ENCODE results near the gene ADM2.
"Not testable (repeated sequence)": the region's sequence is repeated elsewhere in the genome, so short reads cannot be mapped to it uniquely, and the experiment has no call there.

Gene ADM2, protein sequence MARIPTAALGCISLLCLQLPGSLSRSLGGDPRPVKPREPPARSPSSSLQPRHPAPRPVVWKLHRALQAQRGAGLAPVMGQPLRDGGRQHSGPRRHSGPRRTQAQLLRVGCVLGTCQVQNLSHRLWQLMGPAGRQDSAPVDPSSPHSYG

DNA sequence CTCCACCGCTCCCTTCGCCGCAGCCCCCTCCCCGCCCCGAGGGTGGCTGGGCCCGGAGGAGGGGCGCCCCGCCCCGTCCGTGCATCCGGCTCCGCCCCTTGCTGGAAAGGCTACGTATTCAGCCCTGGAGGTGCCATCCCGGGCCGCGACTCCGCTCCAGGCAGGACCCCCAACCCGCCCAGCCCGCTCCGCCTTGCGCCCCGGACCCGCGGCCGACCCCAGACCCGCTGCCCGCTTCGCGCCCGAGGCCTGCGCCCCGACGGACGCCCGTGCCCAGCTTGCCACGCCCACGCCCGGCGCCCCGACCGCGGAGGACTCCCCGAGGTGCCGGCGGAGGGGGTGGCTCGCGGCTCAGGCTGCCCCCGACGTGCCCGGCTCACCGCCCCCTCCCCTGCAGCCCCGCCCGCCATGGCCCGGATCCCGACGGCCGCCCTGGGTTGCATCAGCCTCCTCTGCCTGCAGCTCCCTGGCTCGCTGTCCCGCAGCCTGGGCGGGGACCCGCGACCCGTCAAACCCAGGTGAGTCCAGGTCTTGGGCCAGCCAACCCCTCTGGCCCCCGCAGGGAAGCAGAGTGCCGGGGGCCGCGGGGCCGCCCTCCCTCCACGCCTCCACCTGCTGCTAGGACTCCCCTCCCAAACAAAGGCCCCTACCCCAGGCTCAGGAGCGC lies at the start of gene ADM2:
TSS of gene ADM2 (plus strand) at position 104 of the 667 bp plus-strand sequence. CDS start at position 409, 305 bp downstream.
- DNase-seq (peak; percentile 78), ATAC-seq (peak; percentile 62)

- DNase-seq (no peak), ATAC-seq (no peak)
Observed at GRCh38 chr22:50432131-50432876, 49.0 kb upstream of the ADM2 start.

DNA sequence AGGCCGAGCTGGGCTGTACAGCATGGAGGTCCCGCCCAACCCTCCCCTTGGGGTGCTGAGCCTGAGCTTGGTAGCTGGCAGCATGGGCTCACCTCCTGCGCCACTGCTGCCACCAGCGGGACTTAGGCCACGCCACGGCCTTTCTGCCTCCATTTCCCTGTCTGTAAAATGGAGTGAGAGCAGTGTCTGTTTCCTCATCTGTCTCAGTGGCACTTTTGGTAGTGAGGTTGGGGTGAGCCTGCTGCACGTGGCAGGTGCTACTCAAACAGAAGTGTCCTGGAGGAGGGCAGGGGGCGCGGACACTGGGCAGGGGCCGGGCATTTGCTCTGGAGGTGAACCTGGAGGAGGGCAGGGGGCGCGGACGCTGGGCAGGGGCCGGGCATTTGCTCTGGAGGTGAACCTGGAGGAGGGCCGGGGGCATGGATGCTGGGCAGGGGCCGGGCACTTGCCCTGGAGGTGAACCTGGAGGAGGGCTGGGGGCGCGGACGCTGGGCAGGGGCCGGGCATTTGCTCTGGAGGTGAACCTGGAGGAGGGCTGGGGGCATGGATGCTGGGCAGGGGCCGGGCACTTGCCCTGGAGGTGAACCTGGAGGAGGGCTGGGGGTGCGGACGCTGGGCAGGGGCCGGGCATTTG lies 48.3 kb upstream of the ADM2 start:
- not testable (repeated sequence) for ATAC-seq, DNase-seq

DNA sequence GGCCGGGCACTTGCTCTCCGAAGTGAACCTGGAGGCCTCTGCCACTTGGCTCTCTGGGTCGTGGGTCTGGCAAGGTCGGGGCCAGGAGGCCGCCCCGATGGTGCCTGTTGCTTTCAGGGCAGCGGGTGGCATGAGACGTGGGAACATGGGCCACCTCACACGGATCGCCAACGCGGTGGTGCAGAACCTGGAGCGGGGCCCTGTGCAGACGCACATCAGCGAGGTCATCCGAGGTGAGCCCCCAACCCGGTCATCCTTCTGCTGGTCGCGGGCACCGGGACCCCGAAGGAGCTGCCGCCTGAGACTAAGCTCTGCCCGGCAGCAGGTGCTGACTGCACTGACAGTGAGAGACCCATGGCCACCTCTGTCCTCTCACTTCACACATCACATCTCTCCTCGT lies 46.5 kb upstream of the ADM2 start:
- no peak for ATAC-seq
- DNase-seq = no peak

DNA sequence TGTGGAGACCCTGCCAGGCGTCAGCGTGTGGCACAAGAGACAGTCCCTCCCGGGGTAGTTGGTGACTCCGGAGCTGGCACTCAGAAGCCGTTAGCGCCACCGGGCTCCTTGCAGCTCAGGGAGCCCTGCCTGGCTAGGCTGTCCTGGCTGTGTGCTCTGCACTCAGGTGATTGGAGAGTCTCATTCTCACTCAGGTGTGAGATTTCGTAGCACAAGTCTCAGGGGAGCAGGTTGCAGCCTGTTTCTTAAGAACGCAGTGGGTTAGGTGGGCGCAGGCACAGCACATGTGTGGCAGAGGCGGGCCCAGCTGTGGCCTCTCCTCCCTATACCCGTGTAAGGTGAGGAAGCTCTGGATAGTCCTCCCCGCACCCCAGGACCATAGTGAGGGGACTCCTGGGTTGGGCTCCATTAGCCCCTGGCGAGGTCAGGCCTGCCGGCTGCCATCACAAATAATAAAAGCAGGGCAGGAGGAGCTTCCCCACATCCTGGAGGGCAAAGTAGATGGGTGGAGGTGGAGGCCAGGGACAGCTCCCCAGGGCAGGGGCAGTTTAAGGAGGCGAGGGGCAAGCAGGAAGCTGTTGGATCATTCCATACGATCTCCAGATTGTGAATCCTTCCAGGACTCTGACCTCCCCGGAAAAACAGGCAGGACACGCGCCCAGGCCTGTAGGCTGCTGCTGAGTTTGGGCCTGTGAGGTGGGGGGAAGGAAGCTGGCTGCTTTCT lies 45.9 kb upstream of the ADM2 start:
- ATAC-seq (no peak), DNase-seq (no peak)

- DNase-seq (no peak), ATAC-seq (no peak)
Observed at GRCh38 chr22:50436015-50436830, 45.1 kb upstream of the ADM2 start.

GRCh38 chr22:50436841-50437341 lies 44.5 kb upstream of the ADM2 start:
- DNase-seq (no peak), ATAC-seq (no peak)

DNA sequence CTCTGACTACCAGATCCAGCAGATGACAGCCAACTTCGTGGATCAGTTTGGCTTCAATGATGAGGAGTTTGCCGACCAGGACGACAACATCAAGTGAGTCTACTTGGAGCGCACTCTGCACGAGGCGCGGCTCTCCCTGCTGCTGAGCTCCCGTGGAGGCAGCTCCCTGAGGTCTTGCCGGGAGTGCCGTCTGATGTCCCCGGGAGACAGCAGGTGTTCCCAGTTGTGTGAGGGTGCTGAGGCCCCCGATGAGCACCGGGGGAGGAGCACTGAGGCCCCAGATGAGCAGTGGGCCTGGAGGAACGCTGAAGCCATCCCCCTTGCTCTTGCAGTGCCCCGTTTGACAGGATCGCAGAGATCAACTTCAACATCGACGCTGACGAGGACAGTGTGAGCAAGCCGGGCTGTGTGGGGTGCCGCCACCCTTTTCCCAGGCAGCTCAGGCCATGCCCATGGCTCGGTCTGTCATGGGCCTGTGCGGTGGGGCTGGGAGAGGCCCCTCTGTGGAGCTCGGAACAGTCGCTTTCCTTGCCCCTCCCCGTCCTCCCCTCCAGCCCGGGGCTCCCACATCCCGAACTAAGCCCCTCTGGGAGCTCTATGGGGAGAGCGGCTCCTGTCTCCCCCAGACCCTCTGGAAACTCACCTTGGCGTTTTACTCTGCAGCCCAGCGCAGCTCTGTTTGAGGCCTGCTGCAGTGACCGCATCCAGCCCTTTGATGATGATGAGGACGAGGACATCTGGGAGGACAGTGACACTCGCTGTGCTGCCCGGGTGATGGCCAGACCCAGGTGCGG lies 43.6 kb upstream of the ADM2 start:
- ATAC-seq = no peak
- no peak for DNase-seq

DNA sequence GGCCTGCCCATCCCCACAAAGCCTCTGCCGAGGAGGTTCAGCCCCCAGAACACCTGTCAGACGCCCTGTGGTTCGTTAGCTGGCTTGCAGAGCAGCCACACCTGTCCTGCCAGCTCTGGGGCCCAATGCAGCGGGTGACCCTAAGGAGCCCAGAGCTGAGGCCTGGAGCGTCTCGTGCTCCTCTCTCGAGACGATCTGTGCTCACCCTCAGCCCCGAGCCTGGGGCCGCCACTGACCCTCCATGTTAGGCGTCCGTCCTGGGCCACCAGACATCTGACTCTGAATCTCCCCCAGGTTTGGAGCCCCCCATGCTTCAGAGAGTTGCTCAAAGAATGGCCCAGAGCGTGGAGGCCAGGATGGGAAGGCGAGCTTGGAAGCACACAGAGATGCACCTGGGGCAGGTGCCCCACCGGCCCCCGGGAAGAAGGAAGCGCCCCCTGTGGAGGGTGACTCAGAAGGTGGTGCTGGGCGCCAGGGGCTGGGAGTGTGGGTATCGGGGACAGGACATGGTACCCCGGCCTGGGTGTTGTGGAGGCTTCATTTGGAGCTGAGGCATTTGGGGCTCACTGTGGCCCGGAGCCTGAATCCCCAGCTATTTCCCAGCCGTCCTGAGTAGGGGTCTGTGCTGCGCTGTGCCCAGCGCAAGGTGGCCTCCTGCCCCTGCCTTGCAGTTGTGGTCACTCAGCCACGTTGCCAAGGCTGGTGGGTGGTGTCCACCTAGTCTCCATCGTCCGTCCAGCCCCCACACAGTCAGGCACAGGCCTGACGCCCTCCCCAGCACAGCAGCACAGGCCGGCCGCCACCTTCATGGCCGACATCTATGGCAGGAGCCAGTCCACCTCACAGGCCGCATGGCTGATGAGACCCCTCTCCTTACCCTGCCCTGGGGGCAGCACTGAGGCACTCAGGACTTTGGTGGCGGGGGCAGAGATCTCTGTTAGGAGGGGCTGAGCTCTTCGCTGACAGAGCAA lies 42.8 kb upstream of the ADM2 start:
- no peak for ATAC-seq
- DNase-seq = no peak

DNA sequence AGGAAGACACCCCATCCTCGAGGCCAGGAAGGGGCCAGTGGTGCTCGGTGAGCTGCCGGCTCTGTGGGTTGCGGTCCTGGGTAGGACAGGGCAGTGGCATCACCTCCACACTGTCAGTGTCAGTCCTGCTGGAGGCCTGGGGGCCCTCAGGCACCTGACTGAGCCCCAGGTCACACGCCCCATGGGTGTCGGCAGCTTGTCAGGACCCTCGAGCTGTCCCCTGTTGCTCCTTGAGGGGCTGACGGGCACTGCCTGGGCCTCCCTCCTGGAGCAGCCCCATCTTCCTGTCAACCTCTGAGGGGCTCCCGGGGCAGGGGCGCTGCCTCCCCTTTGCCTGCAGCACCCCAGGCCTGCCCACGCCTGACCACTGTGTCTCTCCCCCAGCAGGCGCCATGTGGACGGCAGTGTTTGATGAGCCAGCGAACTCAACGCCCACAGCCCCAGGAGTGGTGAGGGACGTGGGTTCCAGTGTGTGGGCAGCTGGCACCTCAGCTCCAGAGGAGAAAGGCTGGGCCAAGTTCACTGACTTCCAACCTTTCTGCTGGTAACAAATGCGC lies 42.0 kb upstream of the ADM2 start:
- DNase-seq = no peak
- ATAC-seq = no peak

GRCh38 chr22:50439871-50440331 lies 41.4 kb upstream of the ADM2 start:
- ATAC-seq (no peak), DNase-seq (no peak)

DNA sequence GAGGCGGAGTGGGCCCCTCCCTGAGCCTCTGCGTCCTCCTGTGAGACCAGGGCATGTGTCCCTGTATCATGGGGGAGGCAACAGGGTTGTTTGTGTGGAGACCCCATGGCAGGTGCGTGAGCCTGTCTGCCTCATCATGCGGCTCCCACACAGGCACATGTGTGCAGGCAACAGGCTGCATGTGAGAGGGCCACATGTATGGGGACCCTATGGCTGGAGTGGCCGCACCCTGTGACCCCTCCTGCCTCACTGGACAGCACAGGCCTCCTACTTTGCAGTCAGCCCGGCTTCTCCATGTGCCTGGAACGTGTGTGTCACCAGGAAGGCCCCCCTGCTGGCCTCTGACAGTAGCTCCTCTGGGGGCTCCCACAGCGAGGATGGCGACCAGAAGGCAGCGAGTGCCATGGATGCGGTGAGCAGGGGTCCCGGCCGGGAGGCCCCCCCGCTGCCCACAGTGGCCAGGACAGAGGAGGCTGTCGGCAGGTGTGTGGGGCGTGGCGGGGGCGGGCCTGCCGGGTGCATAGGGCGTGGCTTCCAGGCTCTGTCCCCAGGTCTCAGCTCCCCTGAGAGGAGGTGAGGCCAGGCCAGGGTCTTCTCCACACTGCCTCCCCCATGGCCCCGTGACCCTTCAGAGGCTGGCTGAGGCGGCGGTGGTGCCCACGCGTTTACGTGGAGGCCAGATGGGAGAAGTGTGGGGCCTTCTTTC lies 40.6 kb upstream of the ADM2 start:
- DNase-seq = no peak
- ATAC-seq = no peak

DNA sequence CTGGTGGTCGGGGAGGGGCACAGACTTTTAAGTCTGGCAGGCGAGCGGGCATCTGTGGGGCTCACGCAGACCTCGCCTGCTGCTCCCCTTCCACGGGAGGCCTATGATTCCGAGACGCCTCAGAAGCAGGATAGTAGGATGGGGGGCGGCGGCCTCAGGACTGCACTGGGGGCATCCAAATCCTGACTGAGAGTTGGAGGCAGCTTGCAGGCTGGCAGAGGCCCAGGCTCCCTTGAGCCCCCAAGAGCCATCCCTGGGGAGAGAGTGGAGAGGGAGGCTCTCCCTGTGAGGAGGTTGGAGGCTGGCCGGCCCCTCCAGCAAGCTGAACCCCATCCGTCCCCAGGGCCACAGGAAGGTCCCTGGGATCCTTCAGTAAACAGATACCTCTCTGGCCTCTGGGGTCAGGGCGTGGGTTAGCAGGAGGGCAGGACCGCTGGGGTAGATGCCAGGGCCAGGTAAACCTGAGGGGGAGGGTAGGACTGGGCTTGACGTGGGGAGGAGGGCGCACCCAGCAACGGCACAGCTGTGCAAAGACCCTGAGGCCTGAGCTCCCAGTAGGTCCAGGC lies 39.8 kb upstream of the ADM2 start:
- no peak for ATAC-seq
- no peak for DNase-seq

DNA sequence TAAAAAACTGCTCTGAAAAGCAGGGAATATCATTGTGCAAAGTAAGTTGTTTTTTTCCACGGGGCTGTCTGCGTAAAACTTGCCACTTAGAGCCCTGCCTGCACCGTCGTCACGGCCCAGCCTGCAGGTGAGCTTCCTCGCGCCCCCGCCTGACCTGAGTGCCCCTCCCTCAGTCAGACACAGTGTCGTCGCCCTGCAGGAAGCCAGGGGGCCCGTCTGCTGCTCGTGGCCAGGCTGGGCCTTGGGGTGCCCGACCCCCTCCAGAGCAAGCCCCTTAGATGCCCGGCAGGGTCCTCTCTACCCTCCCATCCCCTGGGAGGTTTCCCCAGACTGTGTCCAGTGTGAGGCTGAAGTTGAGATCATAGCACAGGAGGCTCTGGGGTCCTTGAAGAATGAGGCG lies 38.1 kb upstream of the ADM2 start:
- ATAC-seq = no peak
- DNase-seq = no peak

DNA sequence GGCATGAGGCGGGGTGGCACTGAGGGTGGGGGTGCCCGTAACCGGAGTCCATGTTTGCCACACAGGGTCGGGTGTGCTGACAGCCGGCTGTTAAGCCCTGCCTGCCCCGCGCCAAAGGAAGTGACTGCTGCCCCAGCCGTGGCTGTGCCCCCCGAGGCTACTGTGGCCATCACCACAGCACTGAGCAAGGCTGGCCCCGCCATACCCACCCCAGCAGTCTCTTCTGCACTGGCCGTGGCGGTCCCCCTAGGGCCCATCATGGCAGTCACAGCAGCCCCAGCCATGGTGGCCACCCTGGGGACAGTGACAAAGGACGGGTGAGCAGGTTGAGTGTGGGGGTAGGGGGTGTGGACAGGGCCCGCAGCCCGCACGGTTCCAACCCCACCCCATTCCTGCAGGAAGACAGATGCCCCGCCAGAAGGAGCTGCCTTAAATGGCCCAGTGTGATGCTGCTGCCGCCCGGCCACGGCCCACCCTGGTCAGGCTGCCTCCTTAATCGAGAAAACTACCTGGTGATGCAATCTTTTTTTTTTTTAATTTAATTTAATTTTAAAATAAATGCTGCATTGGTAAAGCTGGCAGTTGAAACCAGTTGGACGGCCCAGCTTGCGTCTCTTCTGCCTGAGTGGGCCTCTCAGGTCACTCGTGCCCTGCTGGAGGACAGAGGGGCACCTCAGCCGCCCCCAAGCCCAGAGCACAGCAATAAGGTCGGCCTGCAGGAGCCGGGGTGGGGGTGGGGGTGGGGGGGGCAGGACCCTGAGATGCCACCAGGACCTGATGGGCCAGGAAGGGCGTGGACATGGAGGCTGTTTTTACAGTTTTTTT lies 37.3 kb upstream of the ADM2 start:
- ATAC-seq (no peak), DNase-seq (no peak)

DNA sequence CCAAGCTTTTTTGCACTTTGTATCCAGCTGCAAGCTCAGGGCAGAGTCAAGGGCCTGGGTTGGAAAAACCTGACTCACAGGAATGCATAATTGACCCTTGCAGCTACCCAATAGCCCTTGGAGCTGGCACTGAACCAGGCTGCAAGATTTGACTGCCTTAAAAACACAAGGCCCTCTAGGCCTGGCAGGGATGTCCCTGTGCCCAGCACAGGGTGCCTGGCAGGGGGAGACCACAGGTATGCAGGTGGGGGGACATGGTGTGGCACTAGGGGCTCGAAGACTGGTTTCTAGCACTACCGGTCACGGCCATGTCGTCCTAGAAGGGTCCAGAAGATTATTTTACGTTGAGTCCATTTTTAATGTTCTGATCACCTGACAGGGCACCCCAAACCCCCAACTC lies 36.7 kb upstream of the ADM2 start:
- ATAC-seq = peak; percentile 10

More for the DNA sequence above, 36.7 kb upstream of the ADM2 start:
- DNase-seq = no peak
